ENCODE data around the gene PKDCC. TPM values are rescaled to one million over a fixed set of nuclear protein-coding genes. Genes with fewer than 3 reads are reported as not detected.

Gene PKDCC
- total RNA-seq, 1 donor from 2014 or later = 959 TPM

GRCh38 chr2:42096869-42097591, 49.2 kb downstream of the PKDCC start:
- Mint-ChIP-seq H3K4me3 (ENCODE audit: unreplicated experiment) (no peak overlapping the region), H3K36me3 (ENCODE audit: unreplicated experiment) (no peaks in the 10 kb centered on the region), H3K27me3 (ENCODE audit: unreplicated experiment) (peaks cover 8% of the 10 kb centered on the region), H3K27ac (ENCODE audit: unreplicated experiment) (no peak overlapping the region), H3K9me3 (ENCODE audit: unreplicated experiment) (peaks cover 7% of the 10 kb centered on the region), H3K4me1 (ENCODE audit: low read depth, unreplicated experiment) (peaks cover 5% of the 10 kb centered on the region)
- no peak for TF ChIP-seq CTCF (IDR thresholded peaks at IDR 0.05; ENCODE audit: partially characterized antibody, unreplicated experiment)
- no peak for DNase-seq

GRCh38 chr2:42098571-42099437, 51.0 kb downstream of the PKDCC start:
- H3K9me3 Mint-ChIP-seq (ENCODE audit: unreplicated experiment) = peaks cover 5% of the 10 kb centered on the region
- no peak overlapping the region for H3K27ac Mint-ChIP-seq (ENCODE audit: unreplicated experiment)
- no peaks in the 10 kb centered on the region for H3K36me3 Mint-ChIP-seq (ENCODE audit: unreplicated experiment)
- peaks cover 5% of the 10 kb centered on the region for H3K4me1 Mint-ChIP-seq (ENCODE audit: low read depth, unreplicated experiment)
- no peak for TF ChIP-seq CTCF (IDR thresholded peaks at IDR 0.05; ENCODE audit: partially characterized antibody, unreplicated experiment)
- peaks cover 8% of the 10 kb centered on the region for H3K27me3 Mint-ChIP-seq (ENCODE audit: unreplicated experiment)
- DNase-seq = no peak
- H3K4me3 Mint-ChIP-seq (ENCODE audit: unreplicated experiment) = no peak overlapping the region

GRCh38 chr2:42099438-42100173, 51.8 kb downstream of the PKDCC start:
- Mint-ChIP-seq H3K27ac (ENCODE audit: unreplicated experiment) (no peak overlapping the region), H3K4me1 (ENCODE audit: low read depth, unreplicated experiment) (peaks cover 5% of the 10 kb centered on the region), H3K27me3 (ENCODE audit: unreplicated experiment) (peaks cover 8% of the 10 kb centered on the region), H3K36me3 (ENCODE audit: unreplicated experiment) (no peaks in the 10 kb centered on the region), H3K4me3 (ENCODE audit: unreplicated experiment) (no peak overlapping the region), H3K9me3 (ENCODE audit: unreplicated experiment) (peaks cover 5% of the 10 kb centered on the region)
- TF ChIP-seq CTCF (IDR thresholded peaks at IDR 0.05; ENCODE audit: partially characterized antibody, unreplicated experiment) = no peak
- DNase-seq = no peak

- DNase-seq = no peak
- Mint-ChIP-seq H3K4me3 (ENCODE audit: unreplicated experiment) (no peak overlapping the region), H3K36me3 (ENCODE audit: unreplicated experiment) (no peaks in the 10 kb centered on the region), H3K9me3 (ENCODE audit: unreplicated experiment) (peaks cover 5% of the 10 kb centered on the region), H3K27me3 (ENCODE audit: unreplicated experiment) (peaks cover 8% of the 10 kb centered on the region), H3K27ac (ENCODE audit: unreplicated experiment) (no peak overlapping the region), H3K4me1 (ENCODE audit: low read depth, unreplicated experiment) (peaks cover 7% of the 10 kb centered on the region)
- no peak for TF ChIP-seq CTCF (IDR thresholded peaks at IDR 0.05; ENCODE audit: partially characterized antibody, unreplicated experiment)
These were observed 52.9 kb downstream of the PKDCC start for GRCh38 chr2:42100683-42101205.
